GM21825 (cell line): ENCODE results near the gene KRTAP29-1.

Experiments used
- ATAC-seq: cut with Tn5 transposase; IDR thresholded peaks from one replicate; pipeline ENCODE4 v1.9.1; 2021; ENCODE audit warnings: mild to moderate bottlenecking, moderate library complexity; ENCODE audit not compliant: unreplicated experiment

KRTAP29-1 gene

GRCh38 chr17:41329279-41329948, 26.8 kb upstream of the KRTAP29-1 start:
- ATAC-seq, result no peak

GRCh38 chr17:41328207-41328606, 25.6 kb upstream of the KRTAP29-1 start:
- ATAC-seq, result no peak

GRCh38 chr17:41327411-41328120, 24.9 kb upstream of the KRTAP29-1 start:
- ATAC-seq, result no peak

GRCh38 chr17:41326173-41327145, 23.8 kb upstream of the KRTAP29-1 start:
- no peak for ATAC-seq

GRCh38 chr17:41325611-41326010, 23.0 kb upstream of the KRTAP29-1 start:
- ATAC-seq, result no peak

GRCh38 chr17:41325126-41325525, 22.5 kb upstream of the KRTAP29-1 start:
- ATAC-seq, result no peak

- no peak for ATAC-seq
These were observed 21.8 kb upstream of the KRTAP29-1 start for GRCh38 chr17:41324180-41325075.

GRCh38 chr17:41322903-41323895, 20.5 kb upstream of the KRTAP29-1 start:
- no peak for ATAC-seq

- no peak for ATAC-seq
These were observed 19.6 kb upstream of the KRTAP29-1 start for GRCh38 chr17:41322094-41322902.

GRCh38 chr17:41318231-41318630, 15.6 kb upstream of the KRTAP29-1 start:
- no peak for ATAC-seq

- ATAC-seq, result no peak
These were observed 13.3 kb upstream of the KRTAP29-1 start for GRCh38 chr17:41315814-41316445.

GRCh38 chr17:41315204-41315794, 12.6 kb upstream of the KRTAP29-1 start, which contains the start of gene KRTAP17-1:
KRTAP17-1 (minus strand) TSS chr17:41315710; CDS start chr17:41315650, 60 bp downstream.
- no peak for ATAC-seq

- ATAC-seq, result no peak
These were observed 8.5 kb upstream of the KRTAP29-1 start for GRCh38 chr17:41311111-41311510.

GRCh38 chr17:41308918-41309359, 6.3 kb upstream of the KRTAP29-1 start, which contains the start of gene KRTAP16-1:
KRTAP16-1 (minus strand) TSS chr17:41309309; CDS start chr17:41309253, 56 bp downstream.
- ATAC-seq, result no peak

- no peak for ATAC-seq
These were observed 5.7 kb upstream of the KRTAP29-1 start for GRCh38 chr17:41308251-41308917.

GRCh38 chr17:41307647-41308046, 5.0 kb upstream of the KRTAP29-1 start:
- no peak for ATAC-seq

GRCh38 chr17:41304091-41304490, 1.4 kb upstream of the KRTAP29-1 start:
- ATAC-seq, result no peak
